ENCODE data around the gene APOF.
"Not testable (repeated sequence)": the region's sequence is repeated elsewhere in the genome, so short reads cannot be mapped to it uniquely, and the experiment has no call there.

APOF gene

DNA sequence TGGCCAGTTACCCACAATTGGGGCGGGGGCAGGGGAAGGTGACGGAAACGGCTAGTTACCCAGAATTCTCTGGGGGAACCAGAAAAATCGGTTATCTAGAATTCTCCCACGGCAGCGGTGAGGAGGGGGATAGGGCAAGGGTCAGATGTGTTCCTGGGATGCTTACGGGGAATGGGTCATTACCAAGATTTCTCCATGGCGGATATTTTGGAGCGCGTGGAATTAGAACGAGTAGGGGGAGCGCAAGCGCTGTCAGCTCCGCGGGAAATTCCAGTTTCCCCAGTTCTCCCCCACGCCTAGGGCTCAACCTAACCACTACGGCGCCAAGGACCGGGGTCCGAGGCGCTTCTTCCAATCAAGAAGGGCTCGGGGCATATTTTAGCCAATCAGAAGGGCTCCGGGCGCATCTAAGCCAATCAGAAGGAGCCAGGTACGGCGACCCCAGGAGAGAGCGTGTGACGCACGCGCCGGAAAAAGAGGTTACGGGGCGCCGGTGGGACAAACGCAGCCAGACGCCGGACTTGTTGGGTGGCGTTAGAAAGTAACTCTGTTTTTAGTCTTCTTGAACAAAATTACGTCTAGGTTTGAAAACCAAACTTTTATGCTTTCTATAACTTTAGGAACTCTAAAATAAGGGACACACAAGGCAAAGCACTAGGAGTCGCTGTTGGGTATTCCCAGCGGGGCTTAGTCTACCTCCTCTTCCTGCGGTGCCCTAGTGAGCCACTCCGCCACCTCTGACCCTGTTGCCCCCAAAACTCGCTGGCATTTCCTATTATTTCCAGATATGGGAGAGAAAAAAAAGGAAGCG is 28.8 kb downstream of the APOF start, which contains the start of gene PAN2:
Gene PAN2, minus strand, starts transcription at position 322 of the 811 bp plus-strand sequence. CDS start 906 bp downstream, outside the sequence.
- in situ Hi-C loops (cut with HindIII; ENCODE audit: low sequenced_read_pairs) = no loop called here

DNA sequence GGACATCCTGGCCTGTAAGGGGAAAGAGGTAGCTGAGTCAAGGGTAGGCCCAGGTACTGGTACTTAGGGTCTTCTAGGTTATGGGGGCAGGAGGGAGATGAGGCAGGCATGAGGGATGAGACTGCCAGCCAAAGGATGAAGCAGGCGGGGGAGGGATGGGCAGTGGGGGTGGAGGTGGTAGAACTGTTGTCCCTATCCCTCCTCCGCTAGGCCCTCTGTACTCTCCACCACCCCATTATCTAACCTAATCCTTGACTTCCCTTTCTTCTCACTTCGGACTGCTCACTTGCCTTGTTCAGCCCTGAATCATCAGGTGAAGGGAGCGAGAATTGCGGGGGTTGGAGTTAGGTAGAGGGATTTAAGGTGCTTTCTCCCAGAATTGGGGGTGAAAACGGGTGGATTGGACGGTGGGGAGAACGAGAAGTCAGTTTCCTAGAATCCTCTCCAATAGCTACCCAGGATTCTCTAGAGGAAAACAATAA is 29.4 kb downstream of the APOF start:
- in situ Hi-C loops (cut with HindIII; ENCODE audit: low sequenced_read_pairs) = no loop called here

DNA sequence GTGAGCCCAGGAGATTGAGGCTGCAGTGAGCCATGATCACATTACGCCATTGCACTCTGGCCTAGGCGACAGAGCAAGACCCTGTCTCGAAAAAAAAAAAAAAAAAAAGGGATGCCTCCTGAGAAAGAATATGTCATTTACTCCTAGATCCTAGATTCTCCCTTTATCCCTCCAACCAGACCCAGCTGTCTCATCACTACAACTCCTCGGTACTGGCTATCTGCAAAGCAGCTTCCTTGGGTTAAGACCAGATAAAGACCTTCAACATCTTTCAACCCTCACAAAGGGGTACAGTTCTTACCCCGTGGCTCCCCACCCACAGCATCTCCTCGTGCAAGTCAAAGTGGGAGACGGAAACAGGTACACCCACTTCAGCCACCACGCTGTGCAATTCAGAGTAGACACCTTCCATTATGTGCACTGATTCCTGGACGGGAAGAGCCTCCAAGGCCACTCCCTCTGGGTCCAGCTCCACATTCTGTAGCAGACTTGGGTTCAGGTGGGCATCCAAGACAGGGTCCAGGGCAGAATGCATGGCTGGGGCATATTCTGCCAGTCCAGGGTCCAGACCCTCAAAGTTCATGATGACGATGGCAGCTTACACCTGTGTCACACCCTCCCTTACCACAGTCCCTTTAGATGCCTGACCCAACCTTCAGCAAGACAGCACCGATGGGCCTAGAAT is 30.0 kb downstream of the APOF start:
- in situ Hi-C loops (cut with HindIII; ENCODE audit: low sequenced_read_pairs) = no loop called here

DNA sequence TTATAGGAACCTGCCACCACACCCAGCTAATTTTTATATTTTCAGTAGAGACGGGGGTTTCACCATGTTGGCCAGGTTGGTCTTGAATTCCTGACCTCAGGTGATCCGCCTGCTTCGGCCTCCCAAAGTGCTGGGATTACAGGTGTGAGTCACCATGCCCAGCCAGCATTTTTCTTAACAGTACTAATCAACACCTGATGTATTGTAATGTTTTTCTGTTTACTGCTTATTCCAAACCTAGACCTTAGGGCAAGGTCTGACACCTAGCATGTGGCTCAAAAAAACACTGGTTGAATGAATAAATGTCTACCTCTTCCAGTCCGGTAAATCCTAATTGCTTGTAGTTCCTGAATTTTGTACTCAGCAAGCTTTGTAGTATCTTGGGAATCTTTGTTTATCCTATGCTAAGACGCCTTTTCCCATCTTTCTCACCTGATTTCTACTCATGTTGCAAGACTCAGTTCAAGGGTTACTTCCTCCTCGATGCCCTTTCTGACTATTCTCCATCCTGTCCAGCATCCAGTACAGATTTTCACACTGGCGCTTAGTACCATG is 31.6 kb downstream of the APOF start:
- in situ Hi-C loops (cut with HindIII; ENCODE audit: low sequenced_read_pairs) = no loop called here

DNA sequence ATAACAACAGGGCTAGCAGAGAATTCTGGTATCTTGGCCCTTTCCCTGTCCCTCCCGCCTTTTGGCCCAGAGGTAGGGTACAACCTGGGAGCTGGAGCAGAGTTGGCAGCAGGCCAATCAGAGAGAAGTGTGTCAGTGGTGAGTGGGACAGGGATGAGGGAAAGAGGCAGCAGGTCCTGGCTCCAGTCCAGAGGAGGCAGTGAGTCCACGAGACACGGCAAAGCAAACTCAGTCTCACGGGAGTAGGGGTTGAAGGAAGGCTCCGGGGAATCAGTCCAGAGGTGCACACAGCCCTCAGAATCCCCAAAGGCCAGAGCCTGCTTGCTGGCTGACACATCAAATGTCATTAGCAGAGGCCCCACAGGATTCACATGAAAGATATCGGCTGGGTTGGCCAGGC is 36.1 kb downstream of the APOF start:
- in situ Hi-C loops (cut with HindIII; ENCODE audit: low sequenced_read_pairs) = no loop called here

DNA sequence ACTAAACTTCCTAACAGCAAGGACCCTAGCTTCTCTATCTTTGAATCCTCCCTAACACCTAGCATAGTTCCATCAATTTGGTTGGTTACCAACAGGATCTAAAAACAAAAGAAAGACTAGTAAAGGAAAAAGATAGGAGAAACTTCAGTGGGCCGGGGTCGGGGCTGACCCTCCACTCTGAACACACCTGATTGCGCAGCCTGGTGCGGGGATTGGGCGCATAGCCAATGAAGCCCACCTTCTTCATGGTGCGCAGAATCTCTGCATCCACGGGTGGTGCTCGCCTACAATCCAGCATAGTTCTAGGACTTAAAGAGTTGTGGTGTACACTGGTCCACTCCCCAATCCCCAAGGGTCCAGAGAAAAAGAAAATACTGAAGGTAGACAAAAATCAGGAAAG is 36.5 kb downstream of the APOF start:
- in situ Hi-C loops (cut with HindIII; ENCODE audit: low sequenced_read_pairs) = no loop called here

DNA sequence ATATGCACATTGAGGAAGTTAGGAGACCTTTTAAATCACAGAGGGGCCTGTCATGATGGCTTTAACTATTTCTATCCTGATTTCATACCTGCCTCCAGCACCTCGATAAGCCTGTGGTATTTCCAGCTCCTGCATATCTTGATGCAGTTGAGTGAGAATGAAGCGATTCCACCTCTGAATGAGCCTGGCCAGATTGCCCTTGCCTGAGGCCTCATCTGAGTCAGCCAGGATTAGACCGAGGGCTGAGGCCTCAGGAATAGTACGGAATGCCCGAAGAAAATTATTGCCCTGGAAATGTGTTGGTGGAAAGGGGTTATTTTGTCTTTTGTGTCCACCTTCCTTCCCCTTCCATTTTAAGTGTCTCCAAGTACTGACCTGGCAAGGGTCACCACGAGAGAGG is 38.5 kb downstream of the APOF start:
- in situ Hi-C loops (cut with HindIII; ENCODE audit: low sequenced_read_pairs) = no loop called here

DNA sequence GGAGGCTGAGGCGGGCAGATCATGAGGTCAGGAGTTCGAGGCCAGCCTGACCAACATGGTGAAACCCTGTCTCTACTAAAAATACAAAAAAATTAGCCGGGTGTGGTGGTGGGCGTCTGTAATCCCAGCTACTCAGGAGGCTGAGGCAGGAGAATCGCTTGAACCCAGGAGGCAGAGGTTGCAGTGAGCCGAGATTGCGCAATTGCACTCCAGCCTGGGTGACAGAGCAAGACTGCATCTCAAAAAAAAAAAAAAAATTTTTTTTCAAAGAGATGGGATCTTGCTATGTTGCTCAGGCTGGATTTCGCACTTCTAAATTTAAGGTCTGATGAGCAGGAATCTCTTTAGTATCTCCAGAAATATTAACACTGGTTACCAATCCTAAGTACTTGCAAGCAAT is 41.0 kb downstream of the APOF start:
- in situ Hi-C loops (cut with HindIII; ENCODE audit: low sequenced_read_pairs) = not testable (repeated sequence)

DNA sequence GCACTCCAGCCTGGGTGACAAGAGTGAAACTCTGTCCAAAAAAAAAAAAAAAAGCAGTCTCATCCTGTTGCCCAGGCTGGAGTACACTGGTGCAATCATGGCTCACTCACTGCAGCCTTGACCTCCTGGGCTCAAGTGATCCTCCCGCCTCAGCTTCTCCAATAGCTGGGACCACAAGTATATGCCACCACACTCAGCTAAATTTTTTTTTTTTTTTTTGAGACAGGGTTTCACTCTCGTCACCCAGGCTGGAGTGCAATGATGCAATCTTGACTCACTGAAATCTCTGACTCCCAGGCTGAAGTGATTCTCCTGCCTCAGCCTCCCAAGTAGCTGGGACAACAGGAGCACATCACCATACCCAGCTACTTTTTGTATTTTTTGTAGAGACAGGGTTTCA is 41.6 kb downstream of the APOF start:
- in situ Hi-C loops (cut with HindIII; ENCODE audit: low sequenced_read_pairs) = no loop called here

DNA sequence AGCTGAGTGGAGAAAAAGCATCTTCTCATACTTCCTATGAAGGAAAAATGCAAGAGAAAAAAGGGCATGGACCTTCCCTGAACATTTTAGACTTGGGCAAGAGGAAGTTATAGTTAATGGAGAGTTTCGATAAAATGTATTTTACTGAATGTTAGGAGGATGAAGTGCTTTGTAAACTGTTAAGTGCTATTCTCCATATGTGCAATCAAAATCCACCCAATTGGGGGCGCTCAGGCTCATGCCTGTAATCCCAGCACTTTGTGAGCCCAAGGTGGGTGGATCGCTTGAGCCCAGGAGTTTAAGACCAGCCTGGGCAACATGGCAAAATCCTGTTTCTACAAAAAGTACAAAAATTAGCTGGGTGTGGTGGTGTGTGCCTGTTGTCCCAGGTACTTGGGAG is 45.0 kb downstream of the APOF start:
- in situ Hi-C loops (cut with HindIII; ENCODE audit: low sequenced_read_pairs) = loop anchor here (5.0 kb wide), 2 partner anchors 45 to 90 kb away; partner anchors contain the start of genes APOF and STAT2

DNA sequence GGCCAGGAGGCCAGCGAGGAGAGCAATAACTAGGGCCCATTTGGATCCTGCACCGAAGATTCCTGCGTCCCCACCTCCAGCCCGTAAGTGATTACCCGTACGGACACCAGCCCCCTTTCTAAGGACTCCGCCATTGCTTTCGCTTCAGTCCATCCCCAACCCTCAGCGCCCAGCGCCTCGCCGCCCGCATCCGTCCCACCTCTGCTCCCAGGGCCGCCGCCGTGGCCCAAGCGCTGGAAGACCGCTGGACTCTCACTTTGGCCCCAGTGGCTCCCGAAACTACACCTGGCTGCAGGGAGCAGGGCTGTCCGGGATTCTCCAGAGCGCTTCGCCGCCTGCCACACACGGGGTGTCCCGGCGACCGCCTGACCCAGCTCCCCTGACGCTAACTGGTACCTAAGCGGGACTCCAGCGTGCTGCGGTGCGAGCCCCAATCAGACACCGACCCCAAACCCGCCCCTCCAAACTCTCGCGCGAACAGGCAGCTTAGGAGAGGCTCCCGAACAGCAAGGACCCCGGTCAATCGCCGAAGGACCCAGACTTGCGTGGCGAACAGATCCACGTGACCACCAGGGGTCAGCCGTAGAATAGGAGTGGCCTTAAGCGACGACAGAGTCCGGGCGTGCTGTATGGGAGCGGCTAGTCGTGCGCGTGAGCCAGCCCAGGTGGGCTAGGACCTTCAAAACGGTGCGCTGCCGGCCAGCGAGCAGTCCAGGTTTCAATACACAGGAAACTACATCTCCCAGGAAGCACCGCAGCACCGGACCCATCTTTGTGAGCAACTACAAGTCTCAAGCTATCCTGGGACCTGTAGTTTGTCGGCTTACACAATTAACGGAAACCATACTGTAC is 46.8 kb downstream of the APOF start, which contains the start of gene CNPY2:
Gene CNPY2, minus strand, starts transcription at position 367 of the 852 bp plus-strand sequence. CDS start 771 bp downstream, outside the sequence.
- in situ Hi-C loops (cut with HindIII; ENCODE audit: low sequenced_read_pairs) = loop anchor here (5.0 kb wide), 2 partner anchors 46 to 91 kb away; partner anchors contain the start of genes APOF and STAT2

DNA sequence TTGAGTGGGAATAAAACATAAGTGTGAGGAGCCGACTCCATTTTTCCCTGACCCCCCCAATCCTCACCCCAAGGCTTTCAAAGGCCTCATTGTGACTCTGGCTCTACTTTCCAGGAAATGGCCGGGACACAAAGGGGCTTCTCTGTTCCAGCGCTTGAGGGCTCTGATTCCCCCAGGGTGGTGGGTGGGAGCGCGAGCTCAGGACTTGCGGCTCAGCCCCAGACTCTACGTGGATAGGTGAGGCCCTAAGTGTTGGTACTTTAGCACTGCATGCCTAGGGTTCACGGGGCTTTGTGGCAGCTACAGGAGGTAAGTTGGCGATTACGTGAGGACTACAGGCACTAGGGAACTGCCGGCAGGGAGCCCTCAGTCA is 47.4 kb downstream of the APOF start:
- in situ Hi-C loops (cut with HindIII; ENCODE audit: low sequenced_read_pairs) = loop anchor here (5.0 kb wide), 2 partner anchors 47 to 92 kb away; partner anchors contain the start of genes APOF and STAT2

DNA sequence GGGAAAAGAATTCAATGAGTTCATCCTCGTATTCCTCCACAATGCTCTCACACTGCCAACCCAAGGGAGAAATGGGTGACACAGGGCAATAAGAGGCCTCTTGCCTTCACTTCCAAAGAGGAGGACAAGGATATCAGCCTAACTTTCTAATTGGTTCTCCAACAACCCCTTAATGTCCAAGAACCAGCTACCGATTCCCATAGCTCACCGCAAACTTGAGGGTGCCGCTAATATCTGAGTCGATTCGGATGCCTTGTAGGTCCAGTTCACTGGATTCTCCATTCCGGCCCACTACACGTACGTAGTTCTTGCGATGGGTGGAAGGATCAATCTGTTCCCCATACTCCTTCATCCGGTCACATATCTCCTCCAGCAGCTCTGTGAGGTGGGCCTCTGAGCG is 51.7 kb downstream of the APOF start:
- in situ Hi-C loops (cut with HindIII; ENCODE audit: low sequenced_read_pairs) = no loop called here

All from endothelial cell of hepatic sinusoid (primary cell).